HFFc6 (cell line): ENCODE data around the gene TMEM219. TPM values are rescaled to one million over a fixed set of nuclear protein-coding genes. Genes with fewer than 3 reads are reported as not detected.

ENCODE experiments used
- DNase-seq: peaks from one replicate; pipeline ENCODE4 v3.0.0-alpha.2; 2018
- H3K27ac Mint-ChIP-seq: 2 replicates; pipeline ENCODE4 v1.8.0; 2020; ENCODE audit warnings: mild to moderate bottlenecking, mixed read lengths
- H3K27me3 Mint-ChIP-seq: 2 replicates; pipeline ENCODE4 v1.8.0; 2021; ENCODE audit warnings: mild to moderate bottlenecking, moderate library complexity, mixed read lengths; ENCODE audit not compliant: insufficient read depth
- H3K36me3 Mint-ChIP-seq: 2 replicates; pipeline ENCODE4 v1.8.0; 2021; ENCODE audit warnings: low read depth, mixed read lengths
- H3K4me1 Mint-ChIP-seq: 2 replicates; pipeline ENCODE4 v1.8.0; 2020; ENCODE audit warnings: low read depth, mixed read lengths
- H3K4me3 Mint-ChIP-seq: 2 replicates; pipeline ENCODE4 v1.8.0; 2020; ENCODE audit warnings: mild to moderate bottlenecking, moderate library complexity, mixed read lengths
- H3K9me3 Mint-ChIP-seq: 2 replicates; pipeline ENCODE4 v1.8.0; 2020; ENCODE audit warnings: mild to moderate bottlenecking, mixed read lengths
- total RNA-seq, 6 experiments: library from RNA; stranded (reverse); fragmentation: NEBNext Ultra II Directional; extraction: Animal tissue kit (Norgen Biotek cat#: 25700); gene quantifications; 2 replicates in 1 of 6; 3 replicates in 5 of 6; pipeline ENCODE4 v1.2.3, GENCODE V29; 2021
- TF ChIP-seq, protein P1 (sequence below): fragments of 200-600 bp; sonication (generic); IDR thresholded peaks from 2 replicates; pipeline ENCODE4 v1.5.0; 2021; ENCODE audit warnings: antibody characterized with exemption, mild to moderate bottlenecking

TMEM219 gene
- total RNA-seq, 6 experiments from 2014 or later, result 105 to 122 (median 110) TPM

DNA sequence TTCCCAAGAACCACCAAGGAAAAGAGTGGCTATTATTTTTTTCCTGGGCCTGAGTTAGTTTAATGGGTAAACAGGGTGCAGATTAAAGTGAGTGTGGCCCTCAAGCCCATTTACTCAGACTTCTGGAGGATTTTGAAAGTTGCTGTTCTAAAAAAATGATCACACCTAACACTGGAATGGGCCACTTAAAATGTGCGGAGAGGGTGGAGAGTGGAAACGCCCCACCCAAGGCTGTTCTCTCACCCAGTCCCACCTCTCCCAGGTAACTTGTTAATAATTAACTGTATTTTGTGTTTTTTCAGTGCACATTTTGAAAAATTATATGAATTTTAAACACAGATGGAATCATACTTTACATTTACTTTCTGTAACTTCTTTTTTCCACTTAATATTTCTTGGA is 28.2 kb downstream of the TMEM219 start:
- peaks cover 24% of the 10 kb centered on the region for H3K36me3 Mint-ChIP-seq
- no peak for DNase-seq
- H3K4me3 Mint-ChIP-seq, result no peak overlapping the region
- TF ChIP-seq, protein P1, sequence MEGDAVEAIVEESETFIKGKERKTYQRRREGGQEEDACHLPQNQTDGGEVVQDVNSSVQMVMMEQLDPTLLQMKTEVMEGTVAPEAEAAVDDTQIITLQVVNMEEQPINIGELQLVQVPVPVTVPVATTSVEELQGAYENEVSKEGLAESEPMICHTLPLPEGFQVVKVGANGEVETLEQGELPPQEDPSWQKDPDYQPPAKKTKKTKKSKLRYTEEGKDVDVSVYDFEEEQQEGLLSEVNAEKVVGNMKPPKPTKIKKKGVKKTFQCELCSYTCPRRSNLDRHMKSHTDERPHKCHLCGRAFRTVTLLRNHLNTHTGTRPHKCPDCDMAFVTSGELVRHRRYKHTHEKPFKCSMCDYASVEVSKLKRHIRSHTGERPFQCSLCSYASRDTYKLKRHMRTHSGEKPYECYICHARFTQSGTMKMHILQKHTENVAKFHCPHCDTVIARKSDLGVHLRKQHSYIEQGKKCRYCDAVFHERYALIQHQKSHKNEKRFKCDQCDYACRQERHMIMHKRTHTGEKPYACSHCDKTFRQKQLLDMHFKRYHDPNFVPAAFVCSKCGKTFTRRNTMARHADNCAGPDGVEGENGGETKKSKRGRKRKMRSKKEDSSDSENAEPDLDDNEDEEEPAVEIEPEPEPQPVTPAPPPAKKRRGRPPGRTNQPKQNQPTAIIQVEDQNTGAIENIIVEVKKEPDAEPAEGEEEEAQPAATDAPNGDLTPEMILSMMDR, result no peak
- peaks cover 22% of the 10 kb centered on the region for H3K4me1 Mint-ChIP-seq
- H3K9me3 Mint-ChIP-seq, result no peaks in the 10 kb centered on the region
- no peak overlapping the region for H3K27ac Mint-ChIP-seq
- no peaks in the 10 kb centered on the region; the same call in none of the 2 replicates for H3K27me3 Mint-ChIP-seq

DNA sequence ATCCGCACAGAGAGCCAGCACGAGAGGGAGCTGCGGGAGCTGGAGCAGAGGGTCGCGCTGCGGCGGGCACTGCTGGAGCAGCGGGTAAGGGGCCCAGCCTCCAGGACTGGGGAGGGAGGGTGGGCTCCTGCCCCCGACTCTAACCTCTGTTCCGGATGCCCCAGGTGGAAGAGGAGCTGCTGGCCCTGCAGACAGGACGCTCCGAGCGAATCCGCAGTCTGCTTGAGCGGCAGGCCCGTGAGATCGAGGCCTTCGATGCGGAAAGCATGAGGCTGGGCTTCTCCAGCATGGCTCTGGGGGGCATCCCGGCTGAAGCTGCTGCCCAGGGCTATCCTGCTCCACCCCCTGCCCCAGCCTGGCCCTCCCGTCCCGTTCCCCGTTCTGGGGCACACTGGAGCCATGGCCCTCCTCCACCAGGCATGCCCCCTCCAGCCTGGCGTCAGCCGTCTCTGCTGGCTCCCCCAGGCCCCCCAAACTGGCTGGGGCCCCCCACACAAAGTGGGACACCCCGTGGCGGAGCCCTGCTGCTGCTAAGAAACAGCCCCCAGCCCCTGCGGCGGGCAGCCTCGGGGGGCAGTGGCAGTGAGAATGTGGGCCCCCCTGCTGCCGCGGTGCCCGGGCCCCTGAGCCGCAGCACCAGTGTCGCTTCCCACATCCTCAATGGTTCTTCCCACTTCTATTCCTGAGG is 29.1 kb downstream of the TMEM219 start:
- Mint-ChIP-seq H3K9me3 (no peaks in the 10 kb centered on the region), H3K27ac (no peak overlapping the region), H3K36me3 (peaks cover 20% of the 10 kb centered on the region), H3K27me3 (peaks cover 5% of the 10 kb centered on the region), H3K4me3 (no peak overlapping the region), H3K4me1 (peaks cover 22% of the 10 kb centered on the region)
- TF ChIP-seq, protein P1, result no peak
- DNase-seq, result no peak

DNA sequence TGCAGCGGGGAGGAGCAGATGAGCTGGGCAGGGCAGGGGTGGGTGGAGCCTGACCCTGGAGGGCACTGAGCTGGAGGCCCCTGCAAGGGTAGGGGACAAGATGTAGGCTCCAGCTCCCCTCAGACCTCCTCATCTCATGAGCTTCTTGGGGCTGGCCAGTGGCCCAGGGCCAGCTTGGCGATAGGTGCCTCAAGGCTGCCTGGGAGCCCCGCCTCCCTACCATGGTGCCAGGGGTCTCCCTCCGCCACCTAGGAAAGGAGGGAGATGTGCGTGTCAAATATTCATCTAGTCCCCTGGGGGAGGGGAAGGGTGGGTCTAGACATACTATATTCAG is 29.7 kb downstream of the TMEM219 start:
- H3K36me3 Mint-ChIP-seq, result peaks cover 24% of the 10 kb centered on the region
- H3K27me3 Mint-ChIP-seq, result peaks cover 5% of the 10 kb centered on the region
- peaks cover 22% of the 10 kb centered on the region for H3K4me1 Mint-ChIP-seq
- H3K27ac Mint-ChIP-seq, result no peak overlapping the region
- no peak overlapping the region for H3K4me3 Mint-ChIP-seq
- DNase-seq, result no peak
- no peaks in the 10 kb centered on the region for H3K9me3 Mint-ChIP-seq
- TF ChIP-seq, protein P1, result no peak

DNA sequence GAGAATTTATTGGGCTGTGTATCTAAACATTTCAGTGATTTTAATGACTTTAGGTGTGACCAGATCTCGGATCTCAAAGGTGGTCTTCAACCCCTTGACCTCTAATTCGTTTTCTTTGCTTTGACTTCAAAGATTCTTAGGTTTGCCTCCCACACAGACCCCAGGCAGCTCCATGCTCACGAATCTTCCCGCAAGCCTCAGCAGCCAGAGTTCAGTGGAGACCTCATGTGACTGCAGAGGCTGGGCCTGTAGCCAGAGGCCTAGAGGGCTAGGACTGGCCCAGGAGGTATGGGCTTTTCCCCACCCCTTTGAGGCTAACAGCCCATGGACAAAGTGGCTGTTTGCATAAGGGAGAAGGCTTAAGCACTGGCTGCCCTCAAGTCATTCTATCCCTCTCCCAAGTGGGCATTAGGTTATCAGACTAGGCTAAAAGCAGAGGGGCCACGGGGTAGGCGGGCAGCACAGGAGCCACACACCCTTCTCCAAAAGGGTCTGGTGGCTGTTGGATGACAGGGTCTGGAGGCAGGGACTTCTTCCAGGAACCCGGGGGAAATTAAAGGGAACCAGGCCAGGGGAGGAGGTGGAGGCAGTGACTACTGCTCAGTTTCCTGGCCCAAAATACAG is 30.6 kb downstream of the TMEM219 start:
- Mint-ChIP-seq H3K36me3 (peaks cover 29% of the 10 kb centered on the region), H3K4me3 (no peak overlapping the region), H3K27me3 (peaks cover 5% of the 10 kb centered on the region), H3K27ac (peak overlapping the region; percentile 62; the same call in 1 of the 2 replicates), H3K9me3 (no peaks in the 10 kb centered on the region), H3K4me1 (peaks cover 29% of the 10 kb centered on the region)
- TF ChIP-seq, protein P1, result no peak
- peak; percentile 40 for DNase-seq

DNA sequence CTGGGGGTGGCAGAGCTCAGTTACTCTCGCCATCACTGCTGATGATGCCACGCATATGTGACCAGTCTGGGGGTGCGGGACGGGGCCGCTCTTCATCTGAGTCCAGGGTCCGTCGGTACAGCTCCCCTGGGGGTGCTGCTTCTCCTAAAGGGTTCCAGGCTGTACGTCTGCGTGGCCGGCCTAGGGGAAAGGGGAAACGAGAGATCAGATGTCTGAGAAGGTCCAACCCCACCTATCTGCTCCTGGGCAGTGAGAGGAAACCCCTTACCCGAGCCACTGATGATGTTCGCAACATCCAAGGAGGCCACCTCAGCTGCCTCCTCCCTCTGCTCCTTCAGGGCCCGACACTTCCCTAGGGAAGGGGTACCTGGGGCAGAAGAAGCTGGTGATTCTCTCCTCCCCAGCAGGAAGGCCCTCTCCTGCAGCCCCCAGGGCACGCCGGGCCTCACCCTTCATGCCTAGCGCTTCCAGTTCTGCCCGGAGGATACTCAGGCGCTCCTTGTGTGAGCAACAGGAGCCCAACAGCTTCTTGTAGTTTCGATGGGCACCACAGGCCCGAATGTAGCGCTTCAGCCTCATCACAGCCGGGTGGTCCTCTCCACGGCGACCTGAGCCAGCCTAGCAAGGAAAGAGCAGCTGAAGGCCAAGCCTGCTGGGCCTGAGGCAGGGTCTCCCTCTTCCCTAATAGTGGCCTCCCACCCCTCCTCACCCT is 31.5 kb downstream of the TMEM219 start:
- DNase-seq, result no peak
- peaks cover 5% of the 10 kb centered on the region for H3K27me3 Mint-ChIP-seq
- TF ChIP-seq, protein P1, result no peak
- H3K4me3 Mint-ChIP-seq, result 0 out of 2 replicates have a peak overlapping the region, but pooled peaks have one; percentile 95
- peaks cover 29% of the 10 kb centered on the region for H3K4me1 Mint-ChIP-seq
- H3K9me3 Mint-ChIP-seq, result no peaks in the 10 kb centered on the region
- H3K27ac Mint-ChIP-seq, result peak overlapping the region; percentile 98
- peaks cover 31% of the 10 kb centered on the region for H3K36me3 Mint-ChIP-seq
